ENCODE results near the gene UPF1.

DNA sequence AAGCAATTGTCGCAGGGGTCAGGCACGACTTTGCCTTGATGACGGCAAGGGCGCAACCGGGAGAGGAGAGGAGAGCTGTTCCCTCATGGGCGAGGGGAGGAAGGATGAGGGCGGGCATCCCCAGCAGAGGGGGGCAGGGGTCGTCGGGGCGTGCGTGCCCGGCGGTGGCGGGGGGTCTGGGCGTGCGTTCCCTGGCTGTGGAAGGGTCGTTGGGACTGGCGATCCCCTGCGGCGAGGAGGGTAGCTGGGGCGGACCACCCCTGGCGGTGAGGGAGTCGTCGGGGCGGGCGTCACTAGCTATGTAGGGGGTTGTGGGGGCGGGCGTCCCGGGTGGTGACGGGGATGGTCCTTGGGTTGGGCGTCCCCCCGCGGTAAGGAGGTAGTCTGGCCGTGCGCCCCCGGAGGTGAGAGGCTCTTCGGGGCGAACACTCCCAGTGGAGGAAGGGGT lies 42.3 kb upstream of the UPF1 start:
- TF ChIP-seq POLR2AphosphoS5 (IDR thresholded peaks at IDR 0.05; ENCODE audit: low read depth, low read length) (no peak), POLR2A (IDR thresholded peaks at IDR 0.05; ENCODE audit: low read depth, low read length) (no peak), TAF1 (IDR thresholded peaks at IDR 0.05; ENCODE audit: borderline replicate concordance, low read depth, low read length) (no peak)
